ENCODE data around the gene CTNNA3. TPM values are rescaled to one million over a fixed set of nuclear protein-coding genes. Genes with fewer than 3 reads are reported as not detected.

Gene CTNNA3
- total RNA-seq, 2 donors from 2014 or later: 3.2 to 7.2 TPM

DNA sequence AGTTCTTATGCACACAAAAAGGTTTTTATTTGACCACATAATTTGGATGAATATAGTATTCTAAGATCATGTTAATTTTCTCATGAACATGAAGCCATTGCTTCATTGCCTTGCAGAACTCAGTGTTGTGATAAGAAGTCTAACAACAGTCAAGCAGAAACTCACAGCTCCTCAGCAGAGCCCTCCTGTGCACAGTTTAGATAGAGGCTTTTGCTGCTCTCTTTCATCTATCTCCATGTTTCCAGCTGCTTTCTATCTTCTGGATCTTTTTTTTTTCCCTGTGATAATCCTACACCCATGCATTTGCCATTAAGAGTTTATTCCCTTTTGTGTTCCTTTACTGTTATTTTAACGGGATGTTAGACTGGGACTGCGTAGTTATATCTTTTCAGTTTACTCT, 1327.8 kb downstream of the CTNNA3 start:
- no peaks in the 10 kb centered on the region for H3K36me3 Mint-ChIP-seq (ENCODE audit: low read depth)
- Histone ChIP-seq H3K9me3 (ENCODE audit: control insufficient read depth, low read length) (peaks cover 13% of the 10 kb centered on the region), H3K27me3 (ENCODE audit: control insufficient read depth, insufficient read depth, low read length, poor library complexity, severe bottlenecking) (no peaks in the 10 kb centered on the region), H3K27ac (ENCODE audit: low read depth, low read length) (no peak overlapping the region), H3K36me3 (ENCODE audit: control insufficient read depth, insufficient read depth, low read length) (no peaks in the 10 kb centered on the region), H3K4me3 (ENCODE audit: low read length) (no peak overlapping the region), H3K9ac (ENCODE audit: extremely low read depth, low read length, poor library complexity, severe bottlenecking) (no peak overlapping the region), H3K4me1 (ENCODE audit: control insufficient read depth, insufficient read depth, low read length) (no peaks in the 10 kb centered on the region)
- H3K27me3 Mint-ChIP-seq (ENCODE audit: insufficient read depth): peaks cover 3% of the 10 kb centered on the region
- DNase-seq: no peak
- H3K4me1 Mint-ChIP-seq: peaks cover 3% of the 10 kb centered on the region
- TF ChIP-seq, protein P1, sequence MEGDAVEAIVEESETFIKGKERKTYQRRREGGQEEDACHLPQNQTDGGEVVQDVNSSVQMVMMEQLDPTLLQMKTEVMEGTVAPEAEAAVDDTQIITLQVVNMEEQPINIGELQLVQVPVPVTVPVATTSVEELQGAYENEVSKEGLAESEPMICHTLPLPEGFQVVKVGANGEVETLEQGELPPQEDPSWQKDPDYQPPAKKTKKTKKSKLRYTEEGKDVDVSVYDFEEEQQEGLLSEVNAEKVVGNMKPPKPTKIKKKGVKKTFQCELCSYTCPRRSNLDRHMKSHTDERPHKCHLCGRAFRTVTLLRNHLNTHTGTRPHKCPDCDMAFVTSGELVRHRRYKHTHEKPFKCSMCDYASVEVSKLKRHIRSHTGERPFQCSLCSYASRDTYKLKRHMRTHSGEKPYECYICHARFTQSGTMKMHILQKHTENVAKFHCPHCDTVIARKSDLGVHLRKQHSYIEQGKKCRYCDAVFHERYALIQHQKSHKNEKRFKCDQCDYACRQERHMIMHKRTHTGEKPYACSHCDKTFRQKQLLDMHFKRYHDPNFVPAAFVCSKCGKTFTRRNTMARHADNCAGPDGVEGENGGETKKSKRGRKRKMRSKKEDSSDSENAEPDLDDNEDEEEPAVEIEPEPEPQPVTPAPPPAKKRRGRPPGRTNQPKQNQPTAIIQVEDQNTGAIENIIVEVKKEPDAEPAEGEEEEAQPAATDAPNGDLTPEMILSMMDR (conservative IDR thresholded peaks at IDR 0.05): no peak
- H3K27ac Mint-ChIP-seq: no peak overlapping the region
- H3K9me3 Mint-ChIP-seq: no peaks in the 10 kb centered on the region
- no peak overlapping the region for H3K4me3 Mint-ChIP-seq
- 92% methylated on average over 2 of the region's 2 CpGs; no CpG with 5 or more reads in 1 of the 2 experiments for WGBS, 2 experiments (ENCODE audit: insufficient coverage in 1 of 2, insufficient read length in 1 of 2)

DNA sequence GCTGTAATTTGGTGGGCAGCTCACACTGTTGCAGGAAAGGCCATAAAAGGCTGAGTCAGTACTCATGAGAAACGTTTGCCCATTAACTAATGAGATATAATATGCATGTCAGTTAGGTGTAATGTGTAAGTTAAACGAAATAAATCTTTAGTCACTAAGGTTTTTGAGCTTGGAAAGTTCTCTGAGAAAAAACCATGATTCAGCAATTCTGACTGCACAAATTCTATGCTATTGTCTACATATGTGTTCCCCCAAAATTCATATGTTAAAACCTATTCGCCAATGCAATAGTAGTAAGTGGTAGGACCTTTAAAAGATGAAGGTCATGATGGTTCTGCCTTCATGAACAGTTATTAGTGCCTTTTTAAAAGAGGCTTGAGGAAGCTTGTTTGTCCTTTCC, 1329.8 kb downstream of the CTNNA3 start:
- Histone ChIP-seq H3K9me3 (ENCODE audit: control insufficient read depth, low read length) (peaks cover 16% of the 10 kb centered on the region), H3K36me3 (ENCODE audit: control insufficient read depth, insufficient read depth, low read length) (no peaks in the 10 kb centered on the region), H3K9ac (ENCODE audit: extremely low read depth, low read length, poor library complexity, severe bottlenecking) (no peak overlapping the region), H3K27me3 (ENCODE audit: control insufficient read depth, insufficient read depth, low read length, poor library complexity, severe bottlenecking) (no peaks in the 10 kb centered on the region), H3K4me3 (ENCODE audit: low read length) (no peak overlapping the region), H3K27ac (ENCODE audit: low read depth, low read length) (no peak overlapping the region), H3K4me1 (ENCODE audit: control insufficient read depth, insufficient read depth, low read length) (no peaks in the 10 kb centered on the region)
- WGBS, 2 experiments (ENCODE audit: insufficient coverage in 1 of 2, insufficient read length in 1 of 2): 83 to 100% methylated on average over 1 to 3 of the region's 3 CpGs
- peaks cover 2% of the 10 kb centered on the region for H3K9me3 Mint-ChIP-seq
- TF ChIP-seq, protein P1 (conservative IDR thresholded peaks at IDR 0.05): no peak
- H3K4me3 Mint-ChIP-seq: no peak overlapping the region
- no peaks in the 10 kb centered on the region for H3K36me3 Mint-ChIP-seq (ENCODE audit: low read depth)
- peaks cover 5% of the 10 kb centered on the region for H3K4me1 Mint-ChIP-seq
- DNase-seq: no peak
- no peaks in the 10 kb centered on the region for H3K27me3 Mint-ChIP-seq (ENCODE audit: insufficient read depth)
- no peak overlapping the region for H3K27ac Mint-ChIP-seq

DNA sequence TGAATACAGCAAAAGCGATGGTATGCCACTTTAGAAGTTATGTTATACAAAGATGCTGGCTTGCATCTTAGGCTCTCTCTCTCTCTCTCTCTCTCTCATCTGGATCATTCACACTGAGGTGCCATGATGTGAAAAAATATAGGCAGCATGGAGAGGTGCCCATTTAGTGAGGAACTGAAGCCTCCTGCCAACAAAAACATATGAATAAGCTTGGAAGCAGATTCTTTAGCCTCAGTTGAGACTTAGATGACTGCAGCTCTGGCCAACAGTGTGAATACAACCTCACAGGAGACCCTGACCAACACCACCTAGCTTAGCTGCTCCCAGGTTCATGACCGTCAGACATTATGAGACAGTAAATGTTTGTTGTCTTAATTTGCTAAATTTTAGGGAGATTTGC, 1330.3 kb downstream of the CTNNA3 start:
- H3K4me1 ChIP-seq (ENCODE audit: control insufficient read depth, insufficient read depth, low read length): no peaks in the 10 kb centered on the region
- WGBS, 2 experiments (ENCODE audit: insufficient coverage in 1 of 2, insufficient read length in 1 of 2): 71 to 78% methylated on average over 2 of the region's 2 CpGs
- H3K27me3 Mint-ChIP-seq (ENCODE audit: insufficient read depth): no peaks in the 10 kb centered on the region

More for the DNA sequence above, 1330.3 kb downstream of the CTNNA3 start:
- Histone ChIP-seq H3K27ac (ENCODE audit: low read depth, low read length) (no peak overlapping the region), H3K9me3 (ENCODE audit: control insufficient read depth, low read length) (peaks cover 16% of the 10 kb centered on the region), H3K27me3 (ENCODE audit: control insufficient read depth, insufficient read depth, low read length, poor library complexity, severe bottlenecking) (no peaks in the 10 kb centered on the region), H3K4me3 (ENCODE audit: low read length) (no peak overlapping the region), H3K9ac (ENCODE audit: extremely low read depth, low read length, poor library complexity, severe bottlenecking) (no peak overlapping the region), H3K36me3 (ENCODE audit: control insufficient read depth, insufficient read depth, low read length) (no peaks in the 10 kb centered on the region)
- Mint-ChIP-seq H3K4me3 (no peak overlapping the region), H3K9me3 (peaks cover 2% of the 10 kb centered on the region), H3K36me3 (ENCODE audit: low read depth) (no peaks in the 10 kb centered on the region), H3K27ac (no peak overlapping the region), H3K4me1 (peaks cover 5% of the 10 kb centered on the region)
- DNase-seq: no peak
- TF ChIP-seq, protein P1 (conservative IDR thresholded peaks at IDR 0.05): no peak
